Amniotic stem cell (primary cell): ENCODE results near the gene EBNA1BP2.
"Not testable (repeated sequence)": the region's sequence is repeated elsewhere in the genome, so short reads cannot be mapped to it uniquely, and the experiment has no call there.

Source experiments
- DNase-seq: peaks from one replicate; lab custom pipeline; 2025; lab: John Stamatoyannopoulos, UW

Gene EBNA1BP2

DNA sequence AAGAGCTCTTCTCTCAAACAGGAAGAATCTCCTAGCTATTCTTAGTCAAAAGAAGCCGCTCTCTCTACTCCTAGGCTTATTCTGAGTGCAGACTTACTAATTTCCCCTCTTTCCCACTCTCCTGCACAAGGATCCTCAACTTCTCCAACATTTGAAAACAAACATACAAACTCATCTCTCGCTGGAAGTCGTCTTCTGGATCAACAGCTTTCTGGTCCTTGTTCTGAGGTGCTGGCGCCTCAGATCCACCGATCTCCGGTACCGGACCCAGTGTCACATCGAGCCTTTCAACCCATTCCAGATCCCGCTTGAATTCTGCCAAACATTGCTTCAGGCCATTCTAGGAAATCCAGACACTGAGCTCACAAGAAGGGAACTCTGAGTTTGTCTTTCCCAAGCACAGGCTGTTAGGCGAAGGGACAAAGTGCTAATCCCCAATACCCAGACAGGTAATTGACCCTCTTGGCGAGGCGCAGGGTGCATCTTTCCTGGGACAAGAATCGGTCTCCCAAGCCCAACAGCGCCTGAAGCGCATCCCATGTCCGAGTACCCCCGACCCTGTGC is 696 bp downstream of the EBNA1BP2 start:
- no peak for DNase-seq

DNA sequence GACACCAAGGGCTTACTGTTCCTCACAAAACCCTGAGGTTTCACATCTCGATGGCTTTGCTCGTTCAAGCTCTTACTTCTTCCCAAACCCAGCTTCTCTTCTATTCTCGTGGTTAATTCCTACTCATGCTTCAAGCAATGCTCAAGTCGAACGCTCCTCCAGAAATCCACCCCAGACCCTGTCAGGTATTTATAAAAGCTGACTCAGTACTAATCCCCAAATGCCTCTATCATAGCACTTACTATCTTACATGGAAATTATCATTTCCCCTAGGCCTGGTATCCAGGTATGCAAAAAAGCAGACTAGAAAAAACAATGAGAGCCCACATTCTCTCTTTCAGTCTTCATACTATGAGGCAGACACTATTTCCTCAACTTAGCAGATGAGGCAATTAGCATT is 6.3 kb downstream of the EBNA1BP2 start:
- no peak for DNase-seq

DNA sequence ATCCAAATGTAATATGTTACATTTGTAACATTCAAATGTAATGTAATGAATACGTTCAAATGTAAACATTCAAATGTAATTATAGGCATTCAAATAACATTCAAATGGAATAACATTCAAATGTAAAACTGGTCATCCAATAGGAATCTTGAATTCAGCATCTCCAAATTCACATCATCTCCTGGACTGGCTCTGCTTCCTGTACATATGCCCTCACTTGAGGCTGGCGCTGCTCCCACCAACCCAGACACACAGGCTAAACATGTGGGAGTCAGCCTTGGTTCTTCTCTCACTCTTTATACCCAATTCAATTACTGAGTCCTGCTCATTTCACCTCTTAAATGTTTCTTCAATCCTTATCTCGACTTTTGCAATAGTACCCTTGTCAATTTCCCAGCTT is 6.9 kb downstream of the EBNA1BP2 start:
- no peak for DNase-seq

DNA sequence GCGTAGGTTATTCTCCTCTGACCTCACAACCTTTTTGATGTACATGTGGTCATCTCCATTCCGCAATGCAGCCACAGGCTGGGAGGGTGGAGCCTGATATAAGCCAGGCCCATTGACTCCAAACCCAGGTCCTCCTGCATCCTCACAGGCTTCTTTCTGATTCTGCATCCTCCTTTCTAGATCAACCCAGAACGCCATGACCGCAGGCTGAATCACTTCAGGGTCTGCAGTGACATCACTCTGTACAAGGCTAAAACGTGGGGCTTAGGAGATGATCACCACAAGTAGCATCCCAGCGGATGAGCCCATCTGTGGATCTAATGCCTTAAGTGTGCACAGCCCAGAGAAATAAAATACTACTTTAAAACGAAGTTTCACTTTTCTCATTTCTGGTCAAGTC is 16.1 kb downstream of the EBNA1BP2 start:
- no peak for DNase-seq

DNA sequence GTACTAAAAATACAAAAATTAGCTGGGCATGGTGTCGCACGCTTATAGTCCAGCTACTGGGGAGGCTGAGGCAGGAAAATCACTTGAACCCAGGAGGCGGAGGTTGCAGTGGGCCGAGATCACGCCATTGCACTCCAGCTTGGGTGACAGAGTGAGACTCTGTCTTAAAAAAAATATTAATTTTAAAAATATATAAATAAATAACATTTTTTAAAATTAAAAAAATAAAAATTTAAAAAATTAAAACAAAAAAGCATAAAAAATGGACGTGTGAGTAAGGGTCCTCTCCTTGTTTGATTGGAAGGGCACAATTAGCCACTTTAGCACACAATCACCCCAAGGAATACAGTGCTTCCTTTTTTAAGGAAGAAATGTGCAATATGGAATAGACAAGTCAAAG is 18.6 kb downstream of the EBNA1BP2 start:
- no peak for DNase-seq

DNA sequence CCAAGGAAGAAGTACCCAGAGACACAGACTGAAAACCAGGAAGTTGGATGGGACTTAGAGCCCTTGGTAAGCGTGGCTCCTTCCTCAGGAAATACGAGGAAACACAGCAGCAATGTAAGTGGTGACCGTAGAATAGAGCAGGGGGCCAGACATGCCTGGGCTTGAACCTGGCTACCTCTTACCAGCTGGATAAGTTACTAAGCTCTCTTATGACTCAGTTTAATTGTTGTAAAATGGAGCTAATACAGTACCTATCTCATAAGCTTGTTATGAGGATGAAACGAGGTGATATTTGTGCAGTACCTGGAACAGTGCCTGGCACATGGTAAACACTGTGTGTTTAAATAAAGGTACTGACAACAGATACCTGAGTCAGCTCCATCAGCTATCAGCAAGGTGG is 19.2 kb downstream of the EBNA1BP2 start:
- no peak for DNase-seq

DNA sequence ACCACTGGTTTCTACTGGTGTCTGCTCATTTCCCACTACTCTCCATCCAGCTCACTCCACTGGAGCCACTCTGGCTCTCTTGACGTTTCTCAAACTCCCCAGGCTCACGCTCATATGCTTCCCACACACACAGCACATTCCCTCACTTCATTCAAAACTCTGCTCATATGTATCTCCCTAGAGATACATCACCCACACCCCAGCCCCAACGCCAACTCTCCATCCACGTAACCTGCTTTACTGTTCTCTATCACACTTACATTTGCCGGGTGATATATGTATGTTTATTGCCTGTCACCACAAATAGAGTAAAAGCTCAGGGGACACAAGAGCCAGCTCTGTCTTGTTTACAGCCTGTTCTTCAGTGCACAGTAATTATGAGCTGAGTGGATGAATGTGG is 22.2 kb downstream of the EBNA1BP2 start:
- DNase-seq = no peak

DNA sequence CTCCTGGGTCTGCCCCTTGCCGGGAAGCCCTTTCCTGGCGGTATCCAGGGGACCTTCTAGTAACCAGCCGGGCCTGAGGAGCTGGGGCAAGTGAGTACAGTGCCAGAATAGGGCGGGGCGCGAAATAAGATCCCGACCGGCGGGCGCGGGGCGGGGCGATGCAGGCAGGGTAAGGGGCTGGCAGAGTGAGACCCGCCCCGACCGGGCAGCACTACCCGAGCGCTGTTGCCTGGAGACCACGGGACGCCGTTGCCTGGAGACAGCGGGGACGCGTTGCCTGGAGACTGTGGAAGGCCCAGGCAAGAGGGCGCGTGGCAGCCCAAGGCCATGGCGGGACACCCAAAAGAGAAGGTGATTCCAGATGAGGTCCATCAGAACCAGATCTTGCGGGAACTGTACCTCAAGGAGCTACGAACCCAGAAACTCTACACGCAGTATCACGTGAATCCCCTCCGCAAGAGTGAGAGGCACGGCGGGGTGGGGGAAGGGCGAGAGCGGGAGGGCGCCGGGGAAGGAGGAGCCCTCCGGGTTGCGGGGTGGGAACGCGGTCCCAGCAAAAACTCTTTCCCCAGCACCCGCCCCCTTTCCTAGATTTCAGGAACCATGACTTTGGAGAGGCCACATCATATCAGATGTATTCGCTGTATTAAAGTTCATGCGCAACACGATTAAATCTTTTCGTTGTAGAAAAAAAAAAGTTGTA is 24.3 kb downstream of the EBNA1BP2 start:
- DNase-seq = peak; percentile 14

DNA sequence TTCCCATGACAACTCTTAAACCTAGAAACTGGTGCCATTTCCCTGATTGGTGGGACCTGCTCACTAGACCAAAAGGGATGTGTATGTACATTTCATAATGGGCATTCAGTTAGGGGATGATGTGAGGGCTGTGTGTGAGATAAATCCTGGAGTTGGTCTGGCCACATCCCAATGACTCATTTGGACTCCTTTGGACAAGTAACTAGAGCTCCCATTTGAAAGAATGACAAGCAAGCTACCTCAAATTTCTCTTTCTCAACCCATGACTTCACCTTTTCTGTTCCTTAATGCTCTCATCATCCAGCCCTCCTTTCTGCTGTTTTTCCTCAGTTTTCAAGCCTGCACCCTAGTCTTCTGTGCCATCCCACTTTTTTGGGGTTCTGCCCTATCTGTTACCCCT is 27.9 kb downstream of the EBNA1BP2 start:
- no peak for DNase-seq

DNA sequence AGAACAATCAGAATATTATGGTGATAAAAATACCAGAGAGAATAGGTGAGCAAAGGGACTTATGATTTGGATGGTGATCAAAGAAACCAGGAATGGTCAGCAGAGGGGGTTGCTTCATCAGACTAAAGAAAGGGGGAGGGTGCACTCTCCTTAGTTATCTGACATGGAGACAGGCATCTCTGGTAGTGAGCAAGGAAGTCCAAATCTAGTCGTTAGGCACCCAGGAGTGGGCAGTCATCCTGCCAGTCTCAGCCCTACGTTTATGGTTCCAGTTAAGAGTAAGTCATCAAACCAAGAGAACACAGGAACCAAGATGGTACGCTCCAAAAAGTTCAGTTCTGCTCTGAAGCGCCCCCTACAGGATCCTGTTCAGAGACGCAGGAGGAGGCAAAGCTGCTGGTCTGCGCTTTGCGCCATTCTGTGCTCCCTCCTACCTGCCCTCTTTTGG is 28.6 kb downstream of the EBNA1BP2 start:
- DNase-seq = no peak

DNA sequence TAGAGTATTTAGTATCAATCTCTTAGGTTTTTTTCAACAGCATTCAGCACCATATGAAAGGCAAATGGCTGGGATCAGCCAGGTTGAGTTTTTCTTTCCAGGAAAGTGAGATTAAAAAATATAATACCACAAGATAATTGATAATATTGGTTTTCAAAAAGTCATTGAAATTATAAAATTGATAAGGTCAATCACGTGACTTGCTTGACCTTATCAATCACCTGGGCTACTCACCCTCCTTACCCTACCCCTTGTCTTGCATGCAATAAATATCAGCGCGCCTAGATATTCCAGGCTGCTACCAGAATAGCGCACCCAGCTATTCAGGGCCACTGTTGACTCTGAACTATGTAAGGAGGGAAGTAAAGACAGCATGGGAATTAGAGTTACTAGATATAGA is 31.5 kb downstream of the EBNA1BP2 start:
- no peak for DNase-seq

DNA sequence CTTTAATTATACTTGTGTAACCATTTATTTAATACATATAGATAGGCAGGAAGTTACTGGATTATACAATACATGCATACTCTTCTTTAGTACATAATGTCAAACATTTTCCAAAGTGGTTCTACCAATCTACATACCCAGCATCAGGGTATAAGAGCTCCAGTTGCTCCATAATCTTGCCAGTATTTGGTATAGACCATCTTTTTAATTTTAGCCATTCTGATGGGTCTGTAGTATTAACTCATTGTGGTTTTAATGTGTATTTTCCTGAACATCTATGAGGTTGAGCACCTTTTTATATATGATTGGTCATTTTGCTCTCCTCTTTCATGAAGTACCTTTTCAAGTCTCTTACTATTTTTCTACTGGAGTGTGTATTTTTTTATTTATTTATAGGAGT is 32.1 kb downstream of the EBNA1BP2 start:
- DNase-seq = no peak

DNA sequence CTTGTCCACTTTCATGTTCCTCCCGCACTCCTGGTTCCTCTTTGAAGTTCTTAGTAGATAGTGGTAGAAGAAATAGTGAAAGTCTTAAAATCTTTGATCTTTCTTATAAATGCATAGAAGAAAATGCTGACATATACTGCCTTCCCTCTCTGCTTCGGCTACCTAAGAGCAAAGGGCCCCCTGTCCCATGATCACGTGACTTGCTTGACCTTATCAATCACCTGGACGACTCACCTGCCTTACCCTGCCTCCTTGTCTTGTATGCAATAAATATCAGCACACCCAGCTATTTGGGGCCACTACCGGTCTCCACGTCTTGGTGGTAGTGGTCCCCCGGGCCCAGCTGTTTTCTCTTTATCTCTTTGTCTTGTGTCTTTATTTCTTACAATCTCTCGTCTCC is 32.8 kb downstream of the EBNA1BP2 start:
- not testable (repeated sequence) for DNase-seq

DNA sequence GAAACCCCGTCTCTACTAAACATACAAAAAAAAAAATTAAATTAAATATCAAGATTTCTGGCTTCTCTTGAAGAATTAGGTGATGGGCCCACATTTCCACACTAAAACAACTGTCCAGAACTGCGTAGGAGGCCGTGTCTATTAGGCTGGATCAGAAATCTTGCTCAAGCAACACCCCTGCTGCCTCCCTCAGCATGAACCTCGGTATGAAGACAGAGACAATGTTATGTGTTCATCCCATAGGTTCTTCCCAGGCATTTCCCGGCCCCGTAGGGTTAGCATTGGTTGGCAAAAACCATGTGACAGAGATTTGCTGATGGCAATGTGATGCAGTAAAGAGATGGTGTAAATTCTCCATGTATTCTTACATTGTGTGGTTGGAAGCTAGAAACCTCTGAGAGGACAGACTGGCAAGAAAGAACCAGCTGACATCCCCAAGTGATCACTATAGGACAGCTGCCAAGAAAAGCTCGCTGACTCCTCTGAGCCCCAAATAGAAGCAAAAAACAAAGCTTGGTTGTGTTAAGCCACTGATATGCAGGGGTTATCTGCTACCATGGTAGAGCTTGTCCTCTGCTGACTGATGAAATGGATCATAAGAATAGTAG is 34.5 kb downstream of the EBNA1BP2 start:
- DNase-seq = no peak

DNA sequence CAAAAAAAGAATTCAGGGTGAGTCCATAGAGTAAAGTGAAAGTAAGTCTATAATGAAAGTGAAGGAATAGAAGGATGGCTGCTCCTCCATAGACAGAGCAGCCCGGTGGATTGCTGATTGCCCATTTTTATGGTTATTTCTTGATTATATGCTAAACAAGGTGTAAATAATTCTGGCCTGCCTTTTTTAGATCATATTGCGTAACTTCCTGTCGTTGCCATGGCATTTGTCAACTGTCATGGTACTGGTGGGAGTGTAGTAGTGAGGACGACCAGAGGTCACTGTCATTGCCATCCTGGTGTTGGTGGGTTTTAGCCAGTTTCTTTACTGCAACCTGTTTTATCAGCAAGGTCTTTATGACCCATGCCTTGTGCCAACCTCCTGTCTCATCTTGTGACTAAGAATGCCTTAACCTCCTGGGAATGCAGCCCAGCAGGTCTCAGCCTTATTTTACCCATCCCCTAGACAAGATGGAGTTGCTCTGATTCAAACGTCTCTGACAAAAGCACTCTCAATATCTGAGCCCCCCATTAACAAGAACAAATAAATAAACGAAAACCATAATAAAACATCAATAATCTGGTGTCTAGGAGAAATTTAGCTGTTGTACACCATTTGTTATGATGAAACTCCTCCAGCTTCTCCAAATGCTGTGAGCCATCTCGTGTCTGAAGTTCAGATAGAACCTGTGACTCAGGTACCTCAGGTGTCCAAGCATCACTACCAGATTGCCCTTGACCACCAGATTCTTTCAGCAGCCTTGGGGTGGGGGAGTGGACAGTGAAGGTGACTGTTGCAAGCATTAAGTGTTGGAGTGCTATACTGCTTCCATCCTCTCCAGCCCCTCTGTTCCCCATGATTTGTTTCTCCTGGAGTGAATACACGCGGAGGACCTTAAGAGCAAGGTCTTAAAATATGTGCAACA is 36.0 kb downstream of the EBNA1BP2 start:
- DNase-seq = no peak

DNA sequence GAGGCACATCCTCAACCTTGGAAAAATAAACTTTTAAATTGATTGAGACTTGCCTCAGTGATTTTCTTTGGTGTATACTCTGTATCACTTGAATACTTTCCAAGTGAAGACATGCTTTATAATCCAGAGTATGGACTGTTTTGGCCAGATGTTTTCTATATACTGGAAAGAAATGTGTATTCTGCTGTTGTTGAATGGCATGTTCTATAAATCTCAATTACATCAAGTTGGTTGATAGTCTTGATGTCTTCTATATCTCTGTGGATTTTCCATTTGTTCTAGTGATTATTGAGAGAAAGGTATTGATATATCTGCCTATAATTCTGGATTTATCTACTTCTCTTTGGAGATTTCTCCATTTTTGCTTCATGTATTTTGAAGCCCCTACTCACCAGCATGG is 37.5 kb downstream of the EBNA1BP2 start:
- no peak for DNase-seq

DNA sequence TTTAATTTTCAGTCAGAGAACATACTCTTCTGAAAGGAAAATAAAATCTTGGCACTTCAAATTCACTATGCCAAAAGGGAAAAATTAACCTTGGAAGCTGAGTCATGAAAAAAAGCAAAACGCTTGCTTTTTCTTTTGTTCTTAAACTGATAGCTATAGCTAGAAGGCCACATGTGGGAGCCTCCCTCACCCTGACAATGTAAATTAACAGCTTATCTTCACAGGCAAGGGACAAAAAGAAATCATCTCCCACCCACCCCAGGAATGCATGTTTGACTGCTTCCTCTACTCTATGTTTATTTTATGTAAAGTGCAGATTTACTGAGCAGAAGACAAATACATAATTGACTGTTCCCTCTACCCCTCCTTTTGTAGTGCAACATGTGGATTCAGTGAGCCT is 38.0 kb downstream of the EBNA1BP2 start:
- no peak for DNase-seq

DNA sequence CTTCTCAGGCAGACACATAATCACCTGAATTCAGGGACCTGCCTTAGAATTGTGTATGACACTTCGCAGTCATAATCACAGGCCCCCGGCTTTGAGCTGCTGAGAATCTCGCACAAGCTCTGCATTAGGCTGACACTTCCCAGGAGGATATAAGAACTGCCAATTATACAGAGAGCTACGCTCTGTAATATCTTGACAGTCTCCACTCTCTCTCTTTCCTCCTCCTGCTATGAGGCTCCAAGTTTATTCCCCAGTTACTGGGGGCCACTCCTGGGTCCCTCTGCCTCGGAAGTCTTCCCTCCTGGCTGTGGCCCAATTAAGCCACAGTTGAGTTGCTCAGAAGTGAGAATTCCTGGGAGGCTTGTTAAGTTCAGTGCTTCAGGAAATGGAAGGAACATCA is 42.7 kb downstream of the EBNA1BP2 start:
- no peak for DNase-seq

DNA sequence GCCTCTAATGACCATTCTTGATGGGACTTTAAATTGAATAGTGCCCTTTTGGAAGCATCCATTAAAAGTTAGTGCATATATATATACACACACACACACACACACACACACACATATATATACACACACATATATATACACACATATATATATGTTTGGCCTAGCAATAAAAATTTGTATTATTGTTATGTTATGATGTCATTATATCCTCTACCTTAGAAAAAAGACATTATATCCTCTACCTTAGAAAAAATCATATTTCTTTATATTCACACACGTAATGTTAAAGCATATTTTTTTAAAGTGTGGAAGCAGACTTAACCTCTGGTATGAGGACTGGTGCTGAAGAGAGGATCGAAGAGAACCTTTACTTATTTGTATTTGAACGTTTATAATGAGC is 43.3 kb downstream of the EBNA1BP2 start:
- no peak for DNase-seq

DNA sequence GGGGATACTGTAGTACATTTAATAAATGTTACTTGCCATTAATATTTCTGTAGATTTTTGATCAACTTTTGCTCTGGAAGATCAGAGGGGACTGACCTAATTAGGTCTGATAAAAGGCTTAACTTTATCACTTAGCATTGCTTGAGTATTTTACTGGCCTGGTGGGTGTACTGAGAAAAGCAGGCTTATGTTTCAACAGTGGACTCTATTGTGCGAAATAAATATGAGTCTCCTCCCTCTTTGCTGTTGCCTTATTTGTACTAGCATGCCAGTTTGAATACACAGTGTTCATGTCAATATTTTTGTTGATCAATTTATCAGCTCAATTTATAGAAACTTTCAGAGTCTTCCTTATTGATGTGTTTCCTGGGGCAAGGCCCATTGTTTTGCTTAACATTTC is 49.1 kb downstream of the EBNA1BP2 start:
- no peak for DNase-seq

DNA sequence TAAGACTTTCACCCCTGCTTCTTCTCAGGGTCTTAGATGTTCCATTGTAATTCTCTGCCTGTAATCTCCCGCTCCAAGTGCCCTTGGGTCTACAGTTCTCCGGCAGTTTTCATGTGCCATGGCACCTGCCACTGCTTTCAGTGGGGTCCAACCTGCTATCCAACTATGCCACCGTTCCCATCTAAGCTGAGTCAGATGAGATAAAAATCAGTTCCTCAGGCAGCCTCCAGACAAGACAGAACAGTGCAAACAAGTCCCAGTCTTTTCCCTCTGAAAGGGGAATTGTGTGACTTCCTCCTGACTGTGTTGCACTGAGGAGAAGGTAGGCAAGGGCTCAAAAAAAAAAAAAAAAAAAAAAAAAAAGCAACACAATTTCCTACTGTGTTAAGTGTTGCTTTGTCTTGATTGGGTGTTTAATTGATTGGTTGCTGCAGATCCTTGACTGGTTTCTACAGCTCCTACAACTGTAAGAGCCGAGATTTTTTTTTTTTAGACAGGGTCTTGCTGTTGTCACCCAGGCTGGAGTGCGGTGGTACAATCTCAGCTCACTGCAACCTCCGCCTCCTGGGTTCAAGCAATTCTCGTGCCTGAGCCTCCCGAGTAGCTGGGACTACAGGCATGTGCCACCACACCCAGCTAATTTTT is 50.7 kb downstream of the EBNA1BP2 start:
- DNase-seq = no peak

DNA sequence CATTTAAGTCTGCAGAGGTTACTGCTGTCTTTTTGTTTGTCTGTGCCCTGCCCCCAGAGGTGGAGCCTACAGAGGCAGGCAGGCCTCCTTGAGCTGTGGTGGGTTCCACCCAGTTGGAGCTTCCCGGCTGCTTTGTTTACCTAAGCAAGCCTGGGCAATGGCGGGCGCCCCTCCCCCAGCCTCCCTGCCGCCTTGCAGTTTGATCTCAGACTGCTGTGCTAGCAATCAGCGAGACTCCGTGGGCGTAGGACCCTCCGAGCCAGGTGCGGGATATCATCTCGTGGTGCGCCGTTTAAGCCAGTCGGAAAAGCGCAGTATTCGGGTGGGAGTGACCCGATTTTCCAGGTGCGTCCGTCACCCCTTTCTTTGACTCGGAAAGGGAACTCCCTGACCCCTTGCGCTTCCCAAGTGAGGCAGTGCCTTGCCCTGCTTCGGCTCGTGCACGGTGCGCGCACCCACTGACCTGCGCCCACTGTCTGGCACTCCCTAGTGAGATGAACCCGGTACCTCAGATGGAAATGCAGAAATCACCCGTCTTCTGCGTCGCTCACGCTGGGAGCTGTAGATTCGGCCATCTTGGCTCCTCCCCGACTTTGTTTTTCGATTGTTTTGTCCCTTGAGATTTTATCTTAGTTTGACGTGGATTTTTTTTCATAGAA is 52.0 kb downstream of the EBNA1BP2 start:
- DNase-seq = not testable (repeated sequence)
